IgD-negative memory B cell (primary cell): Measurements from ENCODE around the gene PGS1. TPM values are rescaled to one million over a fixed set of nuclear protein-coding genes. Genes with fewer than 3 reads are reported as not detected.
"Not testable (repeated sequence)": the region's sequence is repeated elsewhere in the genome, so short reads cannot be mapped to it uniquely, and the experiment has no call there.

ENCODE experiments used
- H3K27ac Mint-ChIP-seq, 3 donors: one replicate each; pipeline ENCODE4 v1.8.0; 2020 to 2022; ENCODE audit warnings: mild to moderate bottlenecking in 3 of 3, mixed read lengths in 3 of 3, moderate library complexity in 1 of 3
- H3K27me3 Mint-ChIP-seq: one replicate; pipeline ENCODE4 v1.8.0; 2021; ENCODE audit warnings: mixed read lengths
- H3K36me3 Mint-ChIP-seq: one replicate; pipeline ENCODE4 v1.8.0; 2020; ENCODE audit warnings: mild to moderate bottlenecking, mixed read lengths
- H3K4me1 Mint-ChIP-seq, 3 donors: one replicate each; pipeline ENCODE4 v1.8.0; 2020 to 2022; ENCODE audit warnings: mixed read lengths in 3 of 3, mild to moderate bottlenecking in 1 of 3
- H3K4me3 Mint-ChIP-seq, 4 donors: one replicate each; pipeline ENCODE4 v1.8.0; 2020 to 2022; ENCODE audit warnings: mild to moderate bottlenecking in 4 of 4, mixed read lengths in 4 of 4, moderate library complexity in 3 of 4
- H3K9me3 Mint-ChIP-seq, 3 donors: one replicate each; pipeline ENCODE4 v1.8.0; 2020 to 2021; ENCODE audit warnings: mixed read lengths in 3 of 3, mild to moderate bottlenecking in 1 of 3
- polyA plus RNA-seq: library from polyadenylated mRNA; unstranded; fragments of 300-500 nt; fragmentation: Illumina TruSeq; gene quantifications from one replicate; pipeline ENCODE4 v1.2.3, GENCODE V29; 2021

The PGS1 gene
- polyA plus RNA-seq, result 49.7 TPM

- no peaks in the 10 kb centered on the region for H3K9me3 Mint-ChIP-seq
- H3K4me1 Mint-ChIP-seq, result peaks cover 28 to 33% (median 31%) of the 10 kb centered on the region in 3 donors
- peaks cover 2% of the 10 kb centered on the region for H3K36me3 Mint-ChIP-seq
- no peaks in the 10 kb centered on the region for H3K27me3 Mint-ChIP-seq
- peak within 1 kb of the TSS; percentile 88 to 93 (median 92) for H3K4me3 Mint-ChIP-seq
- H3K27ac Mint-ChIP-seq, result peak within 1 kb of the TSS; percentile 88 to 92 (median 89)
Measured at GRCh38 chr17:78378225-78379130, at the start of gene PGS1. PGS1 (plus strand) TSS chr17:78378649; CDS start chr17:78378666, 17 bp downstream.

- Mint-ChIP-seq H3K36me3 (no peaks in the 10 kb centered on the region), H3K4me1 (peaks cover 6 to 20% (median 11%) of the 10 kb centered on the region in 3 donors), H3K27ac (peak overlapping the region in 1 of 3 donors; percentile 71), H3K9me3 (no peaks in the 10 kb centered on the region), H3K27me3 (peaks cover under 1% of the 10 kb centered on the region), H3K4me3 (no peak overlapping the region)
Measured at GRCh38 chr17:78329263-78330059, 49.0 kb upstream of the PGS1 start.

GRCh38 chr17:78330570-78331224, 47.8 kb upstream of the PGS1 start:
- Mint-ChIP-seq H3K27ac (no peak overlapping the region), H3K4me3 (no peak overlapping the region), H3K9me3 (no peaks in the 10 kb centered on the region), H3K36me3 (no peaks in the 10 kb centered on the region), H3K4me1 (peaks cover 6 to 16% (median 13%) of the 10 kb centered on the region in 3 donors), H3K27me3 (peaks cover 1% of the 10 kb centered on the region)

- not testable (repeated sequence) for H3K9me3 Mint-ChIP-seq, H3K27me3 Mint-ChIP-seq, H3K36me3 Mint-ChIP-seq, H3K27ac Mint-ChIP-seq, H3K4me3 Mint-ChIP-seq
- H3K4me1 Mint-ChIP-seq, result peaks cover 6 to 17% (median 13%) of the 10 kb centered on the region in 3 donors
Measured at GRCh38 chr17:78331355-78331754, 47.1 kb upstream of the PGS1 start.

GRCh38 chr17:78332991-78333390, 45.5 kb upstream of the PGS1 start:
- Mint-ChIP-seq H3K27me3 (peaks cover 1% of the 10 kb centered on the region), H3K27ac (peak overlapping the region in 2 of 3 donors; percentile 47 to 84), H3K4me3 (no peak overlapping the region), H3K4me1 (peaks cover 12 to 29% (median 20%) of the 10 kb centered on the region in 3 donors), H3K36me3 (no peaks in the 10 kb centered on the region), H3K9me3 (no peaks in the 10 kb centered on the region)

GRCh38 chr17:78335209-78335608, 43.2 kb upstream of the PGS1 start:
- no peaks in the 10 kb centered on the region for H3K36me3 Mint-ChIP-seq
- peaks cover 1% of the 10 kb centered on the region for H3K27me3 Mint-ChIP-seq
- no peak overlapping the region for H3K27ac Mint-ChIP-seq
- peaks cover 26 to 42% (median 26%) of the 10 kb centered on the region in 3 donors for H3K4me1 Mint-ChIP-seq
- H3K4me3 Mint-ChIP-seq, result no peak overlapping the region
- H3K9me3 Mint-ChIP-seq, result no peaks in the 10 kb centered on the region

- Mint-ChIP-seq H3K4me3 (peak overlapping the region; percentile 66 to 85 (median 76)), H3K27me3 (peaks cover 1% of the 10 kb centered on the region), H3K9me3 (no peaks in the 10 kb centered on the region), H3K36me3 (no peaks in the 10 kb centered on the region), H3K27ac (peak overlapping the region; percentile 92 to 97 (median 96)), H3K4me1 (peaks cover 30 to 48% (median 30%) of the 10 kb centered on the region in 3 donors)
Measured at GRCh38 chr17:78337244-78338109, 41.0 kb upstream of the PGS1 start.

GRCh38 chr17:78338486-78339259, 39.8 kb upstream of the PGS1 start:
- Mint-ChIP-seq H3K27ac (peak overlapping the region; percentile 92 to 97 (median 96)), H3K9me3 (no peaks in the 10 kb centered on the region), H3K36me3 (no peaks in the 10 kb centered on the region), H3K27me3 (peaks cover 1% of the 10 kb centered on the region), H3K4me1 (peaks cover 36 to 51% (median 36%) of the 10 kb centered on the region in 3 donors), H3K4me3 (peak overlapping the region; percentile 44 to 85 (median 79))

- H3K36me3 Mint-ChIP-seq, result no peaks in the 10 kb centered on the region
- peak overlapping the region; percentile 90 to 93 (median 92) for H3K27ac Mint-ChIP-seq
- H3K4me1 Mint-ChIP-seq, result peaks cover 43 to 56% (median 44%) of the 10 kb centered on the region in 3 donors
Measured at GRCh38 chr17:78340183-78340955, 38.1 kb upstream of the PGS1 start.

GRCh38 chr17:78341559-78342448, 36.6 kb upstream of the PGS1 start:
- Mint-ChIP-seq H3K36me3 (no peaks in the 10 kb centered on the region), H3K27ac (peak overlapping the region in 2 of 3 donors; percentile 97 to 99), H3K9me3 (no peaks in the 10 kb centered on the region), H3K4me3 (peak overlapping the region; percentile 67 to 94 (median 86)), H3K4me1 (peaks cover 45 to 58% (median 46%) of the 10 kb centered on the region in 3 donors), H3K27me3 (no peaks in the 10 kb centered on the region)

More at GRCh38 chr17:78340183-78340955, 38.1 kb upstream of the PGS1 start:
- peak overlapping the region; percentile 55 to 71 (median 64) for H3K4me3 Mint-ChIP-seq
- H3K9me3 Mint-ChIP-seq, result no peaks in the 10 kb centered on the region
- no peaks in the 10 kb centered on the region for H3K27me3 Mint-ChIP-seq

- H3K4me3 Mint-ChIP-seq, result peak overlapping the region; percentile 67 to 94 (median 86)
- H3K27me3 Mint-ChIP-seq, result no peaks in the 10 kb centered on the region
- H3K36me3 Mint-ChIP-seq, result no peaks in the 10 kb centered on the region
- peaks cover 40 to 52% (median 46%) of the 10 kb centered on the region in 3 donors for H3K4me1 Mint-ChIP-seq
- H3K9me3 Mint-ChIP-seq, result no peaks in the 10 kb centered on the region
- peak overlapping the region; percentile 97 to 99 (median 98) for H3K27ac Mint-ChIP-seq
Measured at GRCh38 chr17:78342449-78343186, 35.8 kb upstream of the PGS1 start.
